Mesendoderm (in vitro differentiated cells): ENCODE measurements around the gene NASP. TPM values are rescaled to one million over a fixed set of nuclear protein-coding genes. Genes with fewer than 3 reads are reported as not detected.

Source experiments
- small RNA-seq: library from polyadenylated mRNA; stranded (forward); fragments of <200 nt; extraction: miRNeasy Mini kit (QIAGEN cat#:217004); gene quantifications from one replicate; pipeline ENCODE3, GENCODE V24; 2013; ENCODE audit not compliant: insufficient read depth

The NASP gene

Small RNA genes within 50 kb of the gene (small RNA-seq; reads per million reads assigned to genes)
- not detected for gene AL355480.1
- not detected for gene AL355480.2
- not detected for gene AL355480.3
- not detected for gene AL355480.4
